A549 treated with dexamethasone at 1 μM for 4 hours (cell line): ENCODE data around the gene BCHE. TPM values are rescaled to one million over a fixed set of nuclear protein-coding genes. Genes with fewer than 3 reads are reported as not detected.

Experiments
- total RNA-seq: library from RNA; stranded (reverse); fragments of 200-300 nt; extraction: Qiagen RNA extraction; gene quantifications from 5 replicates; pipeline ENCODE4 v1.2.3, GENCODE V29; 2022

The BCHE gene
- 0.69 to 1.3 TPM (median 0.94 TPM) in 5 replicates for total RNA-seq

GRCh38 chr3:165837058-165837525 lies at the start of gene BCHE:
Gene BCHE (minus strand): TSS chr3:165837423. CDS start chr3:165831033, 6,390 bp downstream.

